K562 (cell line): ENCODE measurements around the gene PALLD.

Experiments
- BRCA1 ChIP-seq, 2 experiments: fragments of 450-650 bp in 1 of 2; sonication (generic) in 1 of 2; formaldehyde crosslinking in 1 of 2; IDR thresholded peaks; 2 replicates each; pipeline versions ENCODE4 v1.5.0 to v1.6.1; 2017 to 2020; ENCODE audit warnings: mild to moderate bottlenecking in 1 of 2, missing genetic modification reagents in 1 of 2
- MXD1 ChIP-seq: fragments of 250-450 bp; sonication (Bioruptor Pico); IDR thresholded peaks from 2 replicates; pipeline ENCODE4 v1.8.0; 2021; ENCODE audit warnings: borderline replicate concordance, mild to moderate bottlenecking, moderate library complexity; ENCODE audit not compliant: poor library complexity, severe bottlenecking
- MXI1 ChIP-seq: IDR thresholded peaks from 2 replicates; pipeline ENCODE4 v1.6.1; 2011; ENCODE audit warnings: low read depth, mild to moderate bottlenecking, improper control_type of control experiment, low read length
- NR1H2 ChIP-seq: sonication (generic); formaldehyde crosslinking; IDR thresholded peaks from 2 replicates; pipeline ENCODE4 v1.4.0; 2020; ENCODE audit warnings: mild to moderate bottlenecking, missing genetic modification reagents
- POLR2A ChIP-seq: fragments of 450-650 bp; conservative IDR thresholded peaks from 2 replicates; pipeline ENCODE4 v1.6.1; 2016
- ZNF384 ChIP-seq: IDR thresholded peaks from 2 replicates; pipeline ENCODE4 v1.6.1; 2012; ENCODE audit warnings: low read depth, low read length, improper control_type of control experiment
- ZNF551 ChIP-seq: fragments of 250-450 bp; sonication (Bioruptor Pico); IDR thresholded peaks from 2 replicates; pipeline ENCODE4 v1.5.0; 2021; ENCODE audit warnings: mild to moderate bottlenecking, moderate library complexity
- TF ChIP-seq, protein P1 (sequence below): fragments of 450-650 bp; conservative IDR thresholded peaks from 2 replicates; pipeline ENCODE4 v1.6.1; 2016; ENCODE audit warnings: missing genetic modification characterization, low read depth, mild to moderate bottlenecking, missing compliant biosample characterization, moderate library complexity
- TF ChIP-seq, protein P2 (sequence below): fragments of 450-650 bp; IDR thresholded peaks from 2 replicates; pipeline ENCODE4 v1.6.1; 2016; ENCODE audit warnings: antibody characterized with exemption

DNA sequence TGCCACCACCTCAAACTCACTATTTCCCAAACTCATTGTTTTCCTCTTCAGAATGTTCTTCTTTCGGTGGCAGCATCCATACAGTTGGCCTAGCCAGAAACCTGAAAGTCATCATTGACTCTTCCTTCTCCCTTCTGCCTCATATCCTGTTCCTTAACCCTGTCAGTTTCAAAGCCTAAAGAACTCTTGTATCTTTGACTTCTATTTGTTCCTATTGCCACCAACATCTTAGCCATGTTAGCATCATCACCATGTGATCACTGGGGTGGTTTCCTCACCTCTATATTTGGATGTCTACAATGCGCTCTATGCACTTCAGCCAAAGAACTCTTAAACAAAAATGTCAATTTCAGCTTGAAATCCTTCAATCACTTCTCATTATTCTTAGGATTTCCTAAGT, 45.5 kb upstream of the PALLD start:
- no peak for TF ChIP-seq ZNF551 (CRISPR knock-in tag)
- TF ChIP-seq, protein P1, sequence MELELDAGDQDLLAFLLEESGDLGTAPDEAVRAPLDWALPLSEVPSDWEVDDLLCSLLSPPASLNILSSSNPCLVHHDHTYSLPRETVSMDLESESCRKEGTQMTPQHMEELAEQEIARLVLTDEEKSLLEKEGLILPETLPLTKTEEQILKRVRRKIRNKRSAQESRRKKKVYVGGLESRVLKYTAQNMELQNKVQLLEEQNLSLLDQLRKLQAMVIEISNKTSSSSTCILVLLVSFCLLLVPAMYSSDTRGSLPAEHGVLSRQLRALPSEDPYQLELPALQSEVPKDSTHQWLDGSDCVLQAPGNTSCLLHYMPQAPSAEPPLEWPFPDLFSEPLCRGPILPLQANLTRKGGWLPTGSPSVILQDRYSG (tag), result no peak
- no peak for TF ChIP-seq ZNF384
- TF ChIP-seq, protein P2, sequence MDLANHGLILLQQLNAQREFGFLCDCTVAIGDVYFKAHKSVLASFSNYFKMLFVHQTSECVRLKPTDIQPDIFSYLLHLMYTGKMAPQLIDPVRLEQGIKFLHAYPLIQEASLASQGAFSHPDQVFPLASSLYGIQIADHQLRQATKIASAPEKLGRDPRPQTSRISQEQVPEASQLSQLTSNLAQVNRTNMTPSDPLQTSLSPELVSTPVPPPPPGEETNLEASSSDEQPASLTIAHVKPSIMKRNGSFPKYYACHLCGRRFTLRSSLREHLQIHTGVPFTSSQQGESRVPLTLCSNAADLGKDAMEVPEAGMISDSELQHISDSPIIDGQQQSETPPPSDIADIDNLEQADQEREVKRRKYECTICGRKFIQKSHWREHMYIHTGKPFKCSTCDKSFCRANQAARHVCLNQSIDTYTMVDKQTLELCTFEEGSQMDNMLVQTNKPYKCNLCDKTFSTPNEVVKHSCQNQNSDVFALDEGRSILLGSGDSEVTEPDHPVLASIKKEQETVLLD, result no peak
- TF ChIP-seq MXI1, result no peak
- no peak for TF ChIP-seq POLR2A
- no peak for TF ChIP-seq BRCA1 (IDR thresholded peaks at IDR 0.05)
- TF ChIP-seq BRCA1 (CRISPR knock-in tag; IDR thresholded peaks at IDR 0.05), result no peak
- no peak for TF ChIP-seq NR1H2
- TF ChIP-seq MXD1 (CRISPR knock-in tag), result no peak
